Sigmoid colon (tissue), 4 donors: ENCODE measurements around the gene NCKAP5L.

Experiments
- EP300 ChIP-seq, 4 donors: sonication (generic); formaldehyde crosslinking; IDR thresholded peaks; one replicate each; pipeline ENCODE4 v1.6.1; 2017; ENCODE audit warnings: antibody characterized with exemption in 4 of 4
- POLR2A ChIP-seq, 2 donors: fragments of 450-650 bp; IDR thresholded peaks; one replicate each; pipeline ENCODE4 v1.6.1; 2016; ENCODE audit warnings: antibody characterized with exemption in 2 of 2, mild to moderate bottlenecking in 2 of 2, moderate library complexity in 2 of 2
- POLR2AphosphoS5 ChIP-seq, 4 donors: sonication (generic); formaldehyde crosslinking; IDR thresholded peaks; one replicate each; pipeline ENCODE4 v1.6.1; 2017; ENCODE audit warnings: antibody characterized with exemption in 4 of 4
- TF ChIP-seq, protein P1 (sequence below), 4 experiments: fragments of 450-650 bp in 3 of 4; fragments of 200-600 bp in 1 of 4; IDR thresholded peaks; one replicate each; pipeline ENCODE4 v1.5.1; 2016 to 2019; ENCODE audit warnings: antibody characterized with exemption in 4 of 4, mild to moderate bottlenecking in 3 of 4, moderate library complexity in 2 of 4

GRCh38 chr12:49797449-49797776 is 30.8 kb downstream of the NCKAP5L start:
- TF ChIP-seq EP300 (IDR thresholded peaks at IDR 0.05) (no peak), POLR2A (IDR thresholded peaks at IDR 0.05) (no peak), POLR2AphosphoS5 (IDR thresholded peaks at IDR 0.05) (no peak)
- TF ChIP-seq, protein P1, sequence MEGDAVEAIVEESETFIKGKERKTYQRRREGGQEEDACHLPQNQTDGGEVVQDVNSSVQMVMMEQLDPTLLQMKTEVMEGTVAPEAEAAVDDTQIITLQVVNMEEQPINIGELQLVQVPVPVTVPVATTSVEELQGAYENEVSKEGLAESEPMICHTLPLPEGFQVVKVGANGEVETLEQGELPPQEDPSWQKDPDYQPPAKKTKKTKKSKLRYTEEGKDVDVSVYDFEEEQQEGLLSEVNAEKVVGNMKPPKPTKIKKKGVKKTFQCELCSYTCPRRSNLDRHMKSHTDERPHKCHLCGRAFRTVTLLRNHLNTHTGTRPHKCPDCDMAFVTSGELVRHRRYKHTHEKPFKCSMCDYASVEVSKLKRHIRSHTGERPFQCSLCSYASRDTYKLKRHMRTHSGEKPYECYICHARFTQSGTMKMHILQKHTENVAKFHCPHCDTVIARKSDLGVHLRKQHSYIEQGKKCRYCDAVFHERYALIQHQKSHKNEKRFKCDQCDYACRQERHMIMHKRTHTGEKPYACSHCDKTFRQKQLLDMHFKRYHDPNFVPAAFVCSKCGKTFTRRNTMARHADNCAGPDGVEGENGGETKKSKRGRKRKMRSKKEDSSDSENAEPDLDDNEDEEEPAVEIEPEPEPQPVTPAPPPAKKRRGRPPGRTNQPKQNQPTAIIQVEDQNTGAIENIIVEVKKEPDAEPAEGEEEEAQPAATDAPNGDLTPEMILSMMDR (IDR thresholded peaks at IDR 0.05), result no peak
